ENCODE data around the gene SNU13. TPM values are rescaled to one million over a fixed set of nuclear protein-coding genes. Genes with fewer than 3 reads are reported as not detected.
"Not testable (repeated sequence)": the region's sequence is repeated elsewhere in the genome, so short reads cannot be mapped to it uniquely, and the experiment has no call there.

Gene SNU13
- total RNA-seq, 1 donor from 2014 or later = 115 TPM

- TF ChIP-seq, protein P1, sequence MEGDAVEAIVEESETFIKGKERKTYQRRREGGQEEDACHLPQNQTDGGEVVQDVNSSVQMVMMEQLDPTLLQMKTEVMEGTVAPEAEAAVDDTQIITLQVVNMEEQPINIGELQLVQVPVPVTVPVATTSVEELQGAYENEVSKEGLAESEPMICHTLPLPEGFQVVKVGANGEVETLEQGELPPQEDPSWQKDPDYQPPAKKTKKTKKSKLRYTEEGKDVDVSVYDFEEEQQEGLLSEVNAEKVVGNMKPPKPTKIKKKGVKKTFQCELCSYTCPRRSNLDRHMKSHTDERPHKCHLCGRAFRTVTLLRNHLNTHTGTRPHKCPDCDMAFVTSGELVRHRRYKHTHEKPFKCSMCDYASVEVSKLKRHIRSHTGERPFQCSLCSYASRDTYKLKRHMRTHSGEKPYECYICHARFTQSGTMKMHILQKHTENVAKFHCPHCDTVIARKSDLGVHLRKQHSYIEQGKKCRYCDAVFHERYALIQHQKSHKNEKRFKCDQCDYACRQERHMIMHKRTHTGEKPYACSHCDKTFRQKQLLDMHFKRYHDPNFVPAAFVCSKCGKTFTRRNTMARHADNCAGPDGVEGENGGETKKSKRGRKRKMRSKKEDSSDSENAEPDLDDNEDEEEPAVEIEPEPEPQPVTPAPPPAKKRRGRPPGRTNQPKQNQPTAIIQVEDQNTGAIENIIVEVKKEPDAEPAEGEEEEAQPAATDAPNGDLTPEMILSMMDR (IDR thresholded peaks at IDR 0.05; ENCODE audit: unreplicated experiment) = no peak
- Mint-ChIP-seq H3K9me3 (no peaks in the 10 kb centered on the region), H3K27me3 (ENCODE audit: low read depth) (no peaks in the 10 kb centered on the region), H3K27ac (peak overlapping the region; percentile 96), H3K4me3 (peak overlapping the region; percentile 99), H3K36me3 (peaks cover 16% of the 10 kb centered on the region), H3K4me1 (peaks cover 3% of the 10 kb centered on the region)
- no peak for DNase-seq (ENCODE audit: low spot score in 2 of 2, unreplicated experiment in 2 of 2)
These were observed 7.1 kb downstream of the SNU13 start for GRCh38 chr22:41681616-41682015.

GRCh38 chr22:41676134-41676533 is 12.5 kb downstream of the SNU13 start:
- TF ChIP-seq, protein P1 (IDR thresholded peaks at IDR 0.05; ENCODE audit: unreplicated experiment) = no peak
- H3K36me3 Mint-ChIP-seq = peaks cover 18% of the 10 kb centered on the region
- no peaks in the 10 kb centered on the region for H3K9me3 Mint-ChIP-seq
- H3K4me3 Mint-ChIP-seq = no peak overlapping the region
- no peaks in the 10 kb centered on the region for H3K27me3 Mint-ChIP-seq (ENCODE audit: low read depth)
- H3K27ac Mint-ChIP-seq = no peak overlapping the region
- no peaks in the 10 kb centered on the region for H3K4me1 Mint-ChIP-seq
- DNase-seq (ENCODE audit: low spot score in 2 of 2, unreplicated experiment in 2 of 2) = no peak

GRCh38 chr22:41674846-41675340 is 13.8 kb downstream of the SNU13 start:
- Mint-ChIP-seq H3K9me3 (no peaks in the 10 kb centered on the region), H3K27me3 (ENCODE audit: low read depth) (no peaks in the 10 kb centered on the region), H3K4me1 (no peaks in the 10 kb centered on the region), H3K36me3 (peaks cover 15% of the 10 kb centered on the region), H3K4me3 (no peak overlapping the region), H3K27ac (no peak overlapping the region)
- TF ChIP-seq, protein P1 (IDR thresholded peaks at IDR 0.05; ENCODE audit: unreplicated experiment) = no peak
- no peak for DNase-seq (ENCODE audit: low spot score in 2 of 2, unreplicated experiment in 2 of 2)

GRCh38 chr22:41672780-41673509 is 15.7 kb downstream of the SNU13 start:
- no peak for DNase-seq (ENCODE audit: low spot score in 2 of 2, unreplicated experiment in 2 of 2)
- Mint-ChIP-seq H3K36me3 (peaks cover 8% of the 10 kb centered on the region), H3K4me1 (peaks cover 6% of the 10 kb centered on the region), H3K4me3 (no peak overlapping the region), H3K27me3 (ENCODE audit: low read depth) (no peaks in the 10 kb centered on the region), H3K9me3 (no peaks in the 10 kb centered on the region), H3K27ac (no peak overlapping the region)
- TF ChIP-seq, protein P1 (IDR thresholded peaks at IDR 0.05; ENCODE audit: unreplicated experiment) = no peak

DNA sequence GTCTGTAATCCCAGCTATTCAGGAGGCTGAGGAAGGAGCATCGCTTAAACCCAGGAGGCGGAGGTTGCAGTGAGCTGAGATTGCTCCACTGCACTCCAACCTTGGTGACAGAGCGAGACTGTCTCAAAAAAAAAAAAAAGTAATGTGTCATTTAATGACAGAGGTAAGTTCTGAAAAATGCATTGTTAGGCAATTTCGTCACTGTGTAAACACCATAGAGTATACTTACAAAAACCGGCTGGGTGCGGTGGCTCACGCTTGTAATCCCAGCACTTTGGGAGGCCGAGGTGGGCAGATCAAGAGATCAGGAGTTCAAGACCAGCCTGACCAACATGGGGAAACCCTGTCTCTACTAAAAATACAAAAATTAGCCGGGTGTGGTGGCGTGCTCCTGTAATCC is 16.6 kb downstream of the SNU13 start:
- DNase-seq (ENCODE audit: low spot score in 2 of 2, unreplicated experiment in 2 of 2); H3K9me3 Mint-ChIP-seq; H3K4me3 Mint-ChIP-seq; H3K27ac Mint-ChIP-seq; H3K27me3 Mint-ChIP-seq (ENCODE audit: low read depth); H3K36me3 Mint-ChIP-seq: not testable (repeated sequence)
- peaks cover 11% of the 10 kb centered on the region for H3K4me1 Mint-ChIP-seq

GRCh38 chr22:41668971-41669911 is 19.4 kb downstream of the SNU13 start:
- H3K27ac Mint-ChIP-seq = peak overlapping the region; percentile 62
- no peak for DNase-seq (ENCODE audit: low spot score in 2 of 2, unreplicated experiment in 2 of 2)
- H3K4me3 Mint-ChIP-seq = no peak overlapping the region
- no peaks in the 10 kb centered on the region for H3K9me3 Mint-ChIP-seq
- H3K36me3 Mint-ChIP-seq = peaks cover under 1% of the 10 kb centered on the region
- H3K27me3 Mint-ChIP-seq (ENCODE audit: low read depth) = no peaks in the 10 kb centered on the region
- TF ChIP-seq, protein P1 (IDR thresholded peaks at IDR 0.05; ENCODE audit: unreplicated experiment) = no peak
- peaks cover 14% of the 10 kb centered on the region for H3K4me1 Mint-ChIP-seq
